ENCODE measurements around the gene MTCL3.

Gene MTCL3

GRCh38 chr6:127447780-127448179, 71.4 kb downstream of the MTCL3 start:
- peaks cover 0 to 35% (median 10%) of the 10 kb centered on the region in 4 donors for H3K4me1 ChIP-seq
- peak overlapping the region in 1 of 4 donors; percentile 25 for H3K27ac ChIP-seq
- H3K27me3 ChIP-seq = no peaks in the 10 kb centered on the region
- H3K36me3 ChIP-seq = peaks cover 0 to 58% (median 8%) of the 10 kb centered on the region in 4 donors
- intact Hi-C loops (cut with DNase I) = no loop called here
- TF ChIP-seq POLR2AphosphoS5 (IDR thresholded peaks at IDR 0.05) (no peak), CTCF (IDR thresholded peaks at IDR 0.05) (no peak), EP300 (IDR thresholded peaks at IDR 0.05) (no peak), POLR2A (IDR thresholded peaks at IDR 0.05) (no peak)
- no peak for DNase-seq
- H3K4me3 ChIP-seq = no peak overlapping the region
- H3K9me3 ChIP-seq = no peaks in the 10 kb centered on the region

GRCh38 chr6:127446356-127446755, 72.8 kb downstream of the MTCL3 start:
- no peak for TF ChIP-seq POLR2A (IDR thresholded peaks at IDR 0.05)
- no peak for TF ChIP-seq CTCF (IDR thresholded peaks at IDR 0.05)
- TF ChIP-seq EP300 (IDR thresholded peaks at IDR 0.05) = no peak
- no peak for TF ChIP-seq POLR2AphosphoS5 (IDR thresholded peaks at IDR 0.05)
- Histone ChIP-seq H3K27me3 (no peaks in the 10 kb centered on the region), H3K36me3 (peaks cover 0 to 68% (median 8%) of the 10 kb centered on the region in 4 donors), H3K27ac (no peak overlapping the region), H3K4me3 (no peak overlapping the region), H3K9me3 (no peaks in the 10 kb centered on the region), H3K4me1 (peaks cover 0 to 21% (median 7%) of the 10 kb centered on the region in 4 donors)
- no peak for DNase-seq
- intact Hi-C loops (cut with DNase I) = no loop called here
- WGBS, 2 donors = 88 to 93% methylated on average over 7 of the region's 7 CpGs

GRCh38 chr6:127441881-127442280, 77.3 kb downstream of the MTCL3 start:
- Histone ChIP-seq H3K27ac (no peak overlapping the region), H3K4me1 (peaks cover 0 to 3% (median under 1%) of the 10 kb centered on the region in 4 donors), H3K9me3 (no peaks in the 10 kb centered on the region), H3K36me3 (peaks cover 0 to 38% (median 4%) of the 10 kb centered on the region in 4 donors), H3K27me3 (no peaks in the 10 kb centered on the region), H3K4me3 (no peak overlapping the region)
- intact Hi-C loops (cut with DNase I) = no loop called here
- TF ChIP-seq POLR2A (IDR thresholded peaks at IDR 0.05) (no peak), EP300 (IDR thresholded peaks at IDR 0.05) (no peak)
- WGBS, 2 donors = 67 to 83% methylated on average over 1 of the region's 1 CpG
- no peak for DNase-seq

- 35 to 51% methylated on average over 2 of the region's 2 CpGs for WGBS, 2 donors
- intact Hi-C loops (cut with DNase I) = no loop called here
- no peak for DNase-seq
Observed at GRCh38 chr6:127439718-127440117, 79.4 kb downstream of the MTCL3 start.

GRCh38 chr6:127436578-127437110, 82.5 kb downstream of the MTCL3 start:
- no peak for TF ChIP-seq POLR2AphosphoS5 (IDR thresholded peaks at IDR 0.05)
- no peak for TF ChIP-seq POLR2A (IDR thresholded peaks at IDR 0.05)
- no peak for TF ChIP-seq CTCF (IDR thresholded peaks at IDR 0.05)
- TF ChIP-seq EP300 (IDR thresholded peaks at IDR 0.05) = no peak
- Histone ChIP-seq H3K36me3 (no peaks in the 10 kb centered on the region), H3K27ac (peak overlapping the region in 1 of 4 donors; percentile 14), H3K4me1 (peaks cover 0 to 8% (median 3%) of the 10 kb centered on the region in 4 donors), H3K27me3 (no peaks in the 10 kb centered on the region), H3K4me3 (no peak overlapping the region), H3K9me3 (no peaks in the 10 kb centered on the region)
- WGBS, 2 donors = 83 to 89% methylated on average over 3 of the region's 3 CpGs
- DNase-seq = no peak
- intact Hi-C loops (cut with DNase I) = no loop called here

More at GRCh38 chr6:127439718-127440117, 79.4 kb downstream of the MTCL3 start:
- H3K4me3 ChIP-seq = no peak overlapping the region
- no peak overlapping the region for H3K27ac ChIP-seq
- peaks cover 0 to 8% (median 3%) of the 10 kb centered on the region in 4 donors for H3K4me1 ChIP-seq
- H3K36me3 ChIP-seq = peaks cover 0 to 26% (median 0%) of the 10 kb centered on the region in 4 donors
- TF ChIP-seq EP300 (IDR thresholded peaks at IDR 0.05) (no peak), POLR2A (IDR thresholded peaks at IDR 0.05) (no peak), CTCF (IDR thresholded peaks at IDR 0.05) (no peak)
- H3K27me3 ChIP-seq = no peaks in the 10 kb centered on the region
- H3K9me3 ChIP-seq = no peaks in the 10 kb centered on the region
